Measurements from ENCODE around the gene DOCK7.

DNA sequence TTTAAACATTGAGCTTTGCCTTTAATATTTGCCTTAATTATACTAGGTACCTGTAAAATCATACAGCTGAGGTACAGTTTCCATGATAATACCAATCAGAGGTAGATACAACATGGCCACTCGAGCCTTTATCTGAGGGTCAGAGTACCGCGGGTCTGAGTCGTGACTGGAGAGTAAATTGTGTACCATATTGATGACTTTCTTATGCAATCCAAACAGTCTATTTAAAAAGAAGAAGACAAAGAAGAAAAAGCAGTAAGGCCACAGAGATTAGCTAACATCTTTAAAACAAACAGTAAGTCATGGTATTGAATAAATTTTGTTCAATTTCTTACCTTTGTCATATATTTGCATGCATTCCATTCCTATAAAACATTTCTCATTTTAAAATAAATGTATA lies 159.0 kb downstream of the DOCK7 start:
- TF ChIP-seq POLR2AphosphoS5 (IDR thresholded peaks at IDR 0.05; ENCODE audit: low read depth, low read length) = no peak
- TF ChIP-seq TAF1 (IDR thresholded peaks at IDR 0.05; ENCODE audit: borderline replicate concordance, insufficient read depth, low read length) = no peak
- TF ChIP-seq, protein P1, sequence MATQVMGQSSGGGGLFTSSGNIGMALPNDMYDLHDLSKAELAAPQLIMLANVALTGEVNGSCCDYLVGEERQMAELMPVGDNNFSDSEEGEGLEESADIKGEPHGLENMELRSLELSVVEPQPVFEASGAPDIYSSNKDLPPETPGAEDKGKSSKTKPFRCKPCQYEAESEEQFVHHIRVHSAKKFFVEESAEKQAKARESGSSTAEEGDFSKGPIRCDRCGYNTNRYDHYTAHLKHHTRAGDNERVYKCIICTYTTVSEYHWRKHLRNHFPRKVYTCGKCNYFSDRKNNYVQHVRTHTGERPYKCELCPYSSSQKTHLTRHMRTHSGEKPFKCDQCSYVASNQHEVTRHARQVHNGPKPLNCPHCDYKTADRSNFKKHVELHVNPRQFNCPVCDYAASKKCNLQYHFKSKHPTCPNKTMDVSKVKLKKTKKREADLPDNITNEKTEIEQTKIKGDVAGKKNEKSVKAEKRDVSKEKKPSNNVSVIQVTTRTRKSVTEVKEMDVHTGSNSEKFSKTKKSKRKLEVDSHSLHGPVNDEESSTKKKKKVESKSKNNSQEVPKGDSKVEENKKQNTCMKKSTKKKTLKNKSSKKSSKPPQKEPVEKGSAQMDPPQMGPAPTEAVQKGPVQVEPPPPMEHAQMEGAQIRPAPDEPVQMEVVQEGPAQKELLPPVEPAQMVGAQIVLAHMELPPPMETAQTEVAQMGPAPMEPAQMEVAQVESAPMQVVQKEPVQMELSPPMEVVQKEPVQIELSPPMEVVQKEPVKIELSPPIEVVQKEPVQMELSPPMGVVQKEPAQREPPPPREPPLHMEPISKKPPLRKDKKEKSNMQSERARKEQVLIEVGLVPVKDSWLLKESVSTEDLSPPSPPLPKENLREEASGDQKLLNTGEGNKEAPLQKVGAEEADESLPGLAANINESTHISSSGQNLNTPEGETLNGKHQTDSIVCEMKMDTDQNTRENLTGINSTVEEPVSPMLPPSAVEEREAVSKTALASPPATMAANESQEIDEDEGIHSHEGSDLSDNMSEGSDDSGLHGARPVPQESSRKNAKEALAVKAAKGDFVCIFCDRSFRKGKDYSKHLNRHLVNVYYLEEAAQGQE (IDR thresholded peaks at IDR 0.05; ENCODE audit: insufficient read depth in 1 of 2, low read depth in 2 of 2, low read length in 2 of 2) = no peak
- no peak for TF ChIP-seq FOXP2 (optimal IDR thresholded peaks at IDR 0.05; ENCODE audit: borderline replicate concordance, extremely low read depth, extremely low read length, insufficient read depth)
- no peak for TF ChIP-seq SIN3A (IDR thresholded peaks at IDR 0.05; ENCODE audit: borderline replicate concordance, insufficient read depth, low read length)

Data from PFSK-1 (cell line).